ENCODE data around the gene PCDHA13. TPM values are rescaled to one million over a fixed set of nuclear protein-coding genes. Genes with fewer than 3 reads are reported as not detected.

Gene PCDHA13
- total and polyA plus RNA-seq, 10 donors = 0.20 to 0.79 (median 0.29) TPM; not detected in 3

- TF ChIP-seq, protein P1, sequence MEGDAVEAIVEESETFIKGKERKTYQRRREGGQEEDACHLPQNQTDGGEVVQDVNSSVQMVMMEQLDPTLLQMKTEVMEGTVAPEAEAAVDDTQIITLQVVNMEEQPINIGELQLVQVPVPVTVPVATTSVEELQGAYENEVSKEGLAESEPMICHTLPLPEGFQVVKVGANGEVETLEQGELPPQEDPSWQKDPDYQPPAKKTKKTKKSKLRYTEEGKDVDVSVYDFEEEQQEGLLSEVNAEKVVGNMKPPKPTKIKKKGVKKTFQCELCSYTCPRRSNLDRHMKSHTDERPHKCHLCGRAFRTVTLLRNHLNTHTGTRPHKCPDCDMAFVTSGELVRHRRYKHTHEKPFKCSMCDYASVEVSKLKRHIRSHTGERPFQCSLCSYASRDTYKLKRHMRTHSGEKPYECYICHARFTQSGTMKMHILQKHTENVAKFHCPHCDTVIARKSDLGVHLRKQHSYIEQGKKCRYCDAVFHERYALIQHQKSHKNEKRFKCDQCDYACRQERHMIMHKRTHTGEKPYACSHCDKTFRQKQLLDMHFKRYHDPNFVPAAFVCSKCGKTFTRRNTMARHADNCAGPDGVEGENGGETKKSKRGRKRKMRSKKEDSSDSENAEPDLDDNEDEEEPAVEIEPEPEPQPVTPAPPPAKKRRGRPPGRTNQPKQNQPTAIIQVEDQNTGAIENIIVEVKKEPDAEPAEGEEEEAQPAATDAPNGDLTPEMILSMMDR (IDR thresholded peaks at IDR 0.05 in 8 of 11, conservative IDR thresholded peaks at IDR 0.05 in 3 of 11) = peak in 1 of 11 experiments; percentile 27
- TF ChIP-seq POLR2A (IDR thresholded peaks at IDR 0.05) = no peak
- no peak for DNase-seq
- Histone ChIP-seq H3K27ac (no peak within 1 kb of the TSS), H3K36me3 (no peaks in the 10 kb centered on the region), H3K27me3 (replicated peaks in 1 of 7) (peaks cover 0 to 80% (median 8%) of the 10 kb centered on the region in 7 donors), H3K9me3 (peaks cover 0 to 41% (median 25%) of the 10 kb centered on the region in 8 donors), H3K4me3 (peak within 1 kb of the TSS in 2 of 8 donors; percentile 21 to 35), H3K4me1 (no peaks in the 10 kb centered on the region)
- intact Hi-C loops (cut with DNase I; ENCODE audit: low total_unique reads) = no loop called here
- WGBS, 5 donors = 17 to 29% (median 20%) methylated on average over 28 to 41 of the region's 41 CpGs
Observed at GRCh38 chr5:140868721-140869554, 13.0 kb upstream of the PCDHA13 start, which contains the start of gene PCDHA11. Gene PCDHA11, plus strand, starts transcription at chr5:140868957. Its CDS starts 147 bp downstream, at chr5:140869104.

DNA sequence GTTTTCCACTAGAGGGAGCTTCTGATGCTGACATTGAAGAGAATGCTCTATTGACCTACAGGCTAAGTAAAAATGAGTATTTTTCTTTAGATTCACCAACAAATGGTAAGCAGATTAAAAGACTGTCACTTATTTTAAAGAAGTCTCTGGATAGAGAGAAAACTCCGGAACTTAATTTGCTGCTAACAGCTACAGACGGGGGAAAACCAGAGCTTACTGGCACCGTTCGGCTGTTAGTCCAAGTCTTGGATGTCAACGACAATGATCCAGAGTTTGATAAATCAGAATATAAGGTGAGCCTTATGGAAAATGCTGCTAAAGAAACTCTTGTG, 12.4 kb upstream of the PCDHA13 start:
- Histone ChIP-seq H3K36me3 (no peaks in the 10 kb centered on the region), H3K27ac (no peak overlapping the region), H3K4me3 (peak overlapping the region in 2 of 8 donors; percentile 21 to 35), H3K4me1 (no peaks in the 10 kb centered on the region), H3K9me3 (peaks cover 0 to 41% (median 25%) of the 10 kb centered on the region in 8 donors), H3K27me3 (replicated peaks in 1 of 7) (peaks cover 0 to 82% (median 11%) of the 10 kb centered on the region in 7 donors)
- no peak for TF ChIP-seq POLR2AphosphoS5 (IDR thresholded peaks at IDR 0.05)
- TF ChIP-seq, protein P1 (IDR thresholded peaks at IDR 0.05 in 8 of 11, conservative IDR thresholded peaks at IDR 0.05 in 3 of 11) = peak in 1 of 11 experiments; percentile 12
- DNase-seq = no peak
- 51 to 65% (median 60%) methylated on average over 5 of the region's 5 CpGs for WGBS, 5 donors
- intact Hi-C loops (cut with DNase I; ENCODE audit: low total_unique reads) = no loop called here

- WGBS, 5 donors = 49 to 63% (median 55%) methylated on average over 75 to 114 of the region's 114 CpGs
- Histone ChIP-seq H3K9me3 (peaks cover 0 to 46% (median 29%) of the 10 kb centered on the region in 8 donors), H3K27ac (no peak overlapping the region), H3K27me3 (replicated peaks in 1 of 7) (peaks cover 0 to 86% (median 12%) of the 10 kb centered on the region in 7 donors), H3K36me3 (no peaks in the 10 kb centered on the region), H3K4me3 (no peak overlapping the region), H3K4me1 (no peaks in the 10 kb centered on the region)
- intact Hi-C loops (cut with DNase I; ENCODE audit: low total_unique reads) = no loop called here
- DNase-seq = no peak
- TF ChIP-seq, protein P1 (IDR thresholded peaks at IDR 0.05 in 8 of 11, conservative IDR thresholded peaks at IDR 0.05 in 3 of 11) = no peak
- TF ChIP-seq POLR2AphosphoS5 (IDR thresholded peaks at IDR 0.05) (no peak), POLR2A (IDR thresholded peaks at IDR 0.05) (no peak)
Observed at GRCh38 chr5:140870221-140871201, 11.4 kb upstream of the PCDHA13 start.
